Astrocyte of the spinal cord (primary cell): ENCODE data around the gene HNRNPA1.

Experiments
- DNase-seq: peaks from one replicate; pipeline ENCODE4 v3.0.0; 2011; ENCODE audit warnings: low read depth, low spot score
- H3K4me3 ChIP-seq: 2 replicates; pipeline ENCODE4 v1.5.1; 2011; ENCODE audit warnings: low read depth, mild to moderate bottlenecking, low read length, moderate library complexity
- in situ Hi-C: cut with HindIII; loops from 2 replicates; pipeline ENCODE4 v1.10.0; 2017; ENCODE audit warnings: low sequenced_read_pairs
- TF ChIP-seq, protein P1 (sequence below): IDR thresholded peaks from 2 replicates; pipeline ENCODE4 v1.5.1; 2012; ENCODE audit warnings: low read depth, mild to moderate bottlenecking, low read length, inconsistent platforms

The HNRNPA1 gene

GRCh38 chr12:54259194-54260011, 21.1 kb upstream of the HNRNPA1 start:
- TF ChIP-seq, protein P1, sequence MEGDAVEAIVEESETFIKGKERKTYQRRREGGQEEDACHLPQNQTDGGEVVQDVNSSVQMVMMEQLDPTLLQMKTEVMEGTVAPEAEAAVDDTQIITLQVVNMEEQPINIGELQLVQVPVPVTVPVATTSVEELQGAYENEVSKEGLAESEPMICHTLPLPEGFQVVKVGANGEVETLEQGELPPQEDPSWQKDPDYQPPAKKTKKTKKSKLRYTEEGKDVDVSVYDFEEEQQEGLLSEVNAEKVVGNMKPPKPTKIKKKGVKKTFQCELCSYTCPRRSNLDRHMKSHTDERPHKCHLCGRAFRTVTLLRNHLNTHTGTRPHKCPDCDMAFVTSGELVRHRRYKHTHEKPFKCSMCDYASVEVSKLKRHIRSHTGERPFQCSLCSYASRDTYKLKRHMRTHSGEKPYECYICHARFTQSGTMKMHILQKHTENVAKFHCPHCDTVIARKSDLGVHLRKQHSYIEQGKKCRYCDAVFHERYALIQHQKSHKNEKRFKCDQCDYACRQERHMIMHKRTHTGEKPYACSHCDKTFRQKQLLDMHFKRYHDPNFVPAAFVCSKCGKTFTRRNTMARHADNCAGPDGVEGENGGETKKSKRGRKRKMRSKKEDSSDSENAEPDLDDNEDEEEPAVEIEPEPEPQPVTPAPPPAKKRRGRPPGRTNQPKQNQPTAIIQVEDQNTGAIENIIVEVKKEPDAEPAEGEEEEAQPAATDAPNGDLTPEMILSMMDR: no peak
- in situ Hi-C loops: no loop called here
- peak; percentile 94 for DNase-seq
- peak overlapping the region; percentile 31 for H3K4me3 ChIP-seq

DNA sequence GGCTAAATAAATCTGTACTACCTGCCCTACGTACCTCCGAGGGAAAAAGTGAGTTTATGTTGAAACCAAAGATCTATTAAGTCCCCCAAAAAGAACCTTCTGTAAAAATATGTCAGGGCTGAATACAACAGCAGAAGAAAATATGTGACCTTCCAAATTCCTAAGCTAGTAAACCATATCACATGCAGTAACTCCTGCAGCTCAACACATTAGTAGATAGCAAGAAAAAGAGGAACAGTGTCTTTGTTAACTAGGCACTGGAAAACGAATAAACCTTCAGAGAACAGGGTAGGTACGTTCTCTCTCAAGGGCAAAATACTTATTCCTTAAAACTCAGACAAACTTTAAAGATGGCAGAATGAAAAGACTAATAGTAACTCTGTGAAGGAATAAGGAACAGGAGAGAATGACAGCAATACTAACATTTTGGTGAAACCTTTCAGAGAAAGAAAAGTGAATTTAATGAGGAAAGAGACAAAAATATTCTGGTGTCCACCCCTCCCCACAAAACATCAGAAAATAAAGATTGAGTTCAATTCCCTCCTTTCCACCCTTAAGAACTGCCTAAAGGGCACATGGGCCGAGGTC, 18.6 kb upstream of the HNRNPA1 start:
- H3K4me3 ChIP-seq: no peak overlapping the region
- in situ Hi-C loops: no loop called here
- DNase-seq: no peak
- TF ChIP-seq, protein P1: no peak

DNA sequence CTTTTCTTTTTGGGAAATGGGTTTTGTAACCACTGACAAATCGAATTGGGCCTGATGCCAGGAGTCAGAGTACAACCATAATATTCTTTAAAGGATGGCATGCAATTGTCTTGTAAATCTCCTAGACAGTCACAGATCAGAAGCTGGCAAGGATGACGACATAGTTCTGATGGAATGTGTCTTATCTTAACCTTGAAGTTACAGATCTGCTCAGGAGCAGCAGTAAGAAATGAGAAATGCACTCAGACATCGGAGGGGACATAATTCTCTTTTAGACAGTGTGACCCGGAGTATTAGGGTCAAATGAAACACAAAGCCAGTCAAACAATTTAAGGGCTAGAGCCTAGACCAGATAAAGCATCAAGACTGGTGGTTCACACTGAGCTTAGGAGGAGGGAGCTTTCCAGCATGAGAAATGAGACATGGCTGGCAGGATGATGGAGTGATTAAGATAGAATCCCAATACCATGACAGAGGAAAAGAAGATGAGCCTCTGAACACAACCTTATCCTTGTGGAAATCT, 18.1 kb upstream of the HNRNPA1 start:
- H3K4me3 ChIP-seq: no peak overlapping the region
- TF ChIP-seq, protein P1: no peak
- peak; percentile 39 for DNase-seq
- in situ Hi-C loops: no loop called here

GRCh38 chr12:54265364-54265812, 15.1 kb upstream of the HNRNPA1 start:
- no peak for DNase-seq
- TF ChIP-seq, protein P1: no peak
- H3K4me3 ChIP-seq: no peak overlapping the region
- in situ Hi-C loops: no loop called here

DNA sequence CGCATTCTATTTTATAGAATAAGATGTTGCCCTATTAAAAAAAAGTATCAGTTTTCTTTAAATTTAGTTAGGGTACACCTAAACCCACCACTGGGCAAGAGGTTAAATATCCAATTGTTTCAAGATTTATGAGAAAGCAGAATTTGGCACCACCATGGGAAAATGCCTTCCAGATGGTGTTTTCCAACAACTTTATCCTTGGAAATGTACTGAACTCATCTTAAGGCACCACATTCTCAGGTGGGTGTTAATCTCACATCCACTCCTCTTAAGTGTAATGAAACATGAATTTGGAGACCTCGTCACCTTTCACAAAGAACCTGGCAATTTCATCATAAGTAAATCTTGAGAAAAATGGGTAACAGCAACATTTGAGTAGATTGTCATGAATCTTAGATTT, 13.7 kb upstream of the HNRNPA1 start:
- in situ Hi-C loops: no loop called here
- no peak overlapping the region for H3K4me3 ChIP-seq
- TF ChIP-seq, protein P1: no peak
- DNase-seq: no peak

- DNase-seq: no peak
- H3K4me3 ChIP-seq: no peak overlapping the region
- in situ Hi-C loops: no loop called here
- TF ChIP-seq, protein P1: no peak
These were observed 10.2 kb upstream of the HNRNPA1 start for GRCh38 chr12:54270345-54270744.
